ENCODE data around the gene SPRR5. TPM values are rescaled to one million over a fixed set of nuclear protein-coding genes. Genes with fewer than 3 reads are reported as not detected.

The SPRR5 gene
- total and polyA plus RNA-seq, 9 of the 15 experiments (the other 6 are each of a cell fraction or from before 2014, with no cell fraction given): not detected

GRCh38 chr1:152997901-152998300 lies 50.9 kb downstream of the SPRR5 start:
- Histone ChIP-seq H3K79me2 (ENCODE audit: control insufficient read depth, insufficient read depth, low read length) (no peaks in the 10 kb centered on the region), H3K27ac (ENCODE audit: extremely low read depth, low read depth, low read length) (no peak overlapping the region), H3K9me3 (replicated peaks; ENCODE audit: control insufficient read depth, insufficient read depth, low read depth, low read length) (no peaks in the 10 kb centered on the region), H3K4me2 (ENCODE audit: insufficient read depth, low read length) (no peak overlapping the region), H3K36me3 (ENCODE audit: control insufficient read depth, insufficient read depth, low read length) (no peaks in the 10 kb centered on the region), H3K9ac (ENCODE audit: insufficient read depth in 1 of 2, low read depth in 2 of 2, low read length in 2 of 2) (no peak overlapping the region), H2AFZ (ENCODE audit: low read depth, low read length) (no peak overlapping the region), H3K4me1 (replicated peaks in 1 of 2; ENCODE audit: control insufficient read depth in 2 of 2, insufficient read depth in 2 of 2, low read length in 2 of 2) (no peaks in the 10 kb centered on the region), H3K9me1 (ENCODE audit: control insufficient read depth, insufficient read depth, low read length) (no peaks in the 10 kb centered on the region), H3K27me3 (ENCODE audit: control insufficient read depth in 2 of 2, insufficient read depth in 2 of 2, low read length in 2 of 2) (peaks cover 2 to 17% of the 10 kb centered on the region in 2 experiments; a peak in 2 of 5 replicates), H4K20me1 (replicated peaks; ENCODE audit: control insufficient read depth, insufficient read depth, low read length) (no peaks in the 10 kb centered on the region), H3K4me3 (no peak overlapping the region)
- no TSS peak for BruUV-seq (replicated peaks)
- intact Hi-C loops (cut with micrococcal nuclease) (no loop called here), in situ Hi-C loops (cut with MboI) (no loop called here)
- WGBS (ENCODE audit: insufficient coverage, low coverage, missing lambda C conversion rate): 0% methylated on average over 7 of the region's 7 CpGs
- DNase-seq (ENCODE audit: extremely low read depth in 1 of 4, low spot score in 3 of 4): no peak
- FAIRE-seq: no peak
- ATAC-seq: no peak
- ChIA-PET CTCF (ENCODE audit: low intra/inter-chr PET ratio) (no interaction called here), POLR2A (no interaction called here)
- no peak for TF ChIP-seq SRSF7 (optimal IDR thresholded peaks at IDR 0.05; ENCODE audit: low read depth, low read length)
- TF ChIP-seq POLR2H (tag; IDR thresholded peaks at IDR 0.05; ENCODE audit: low read depth): no peak
- TF ChIP-seq CREB5 (CRISPR knock-in tag; IDR thresholded peaks at IDR 0.05): no peak
- TF ChIP-seq ZNF589 (CRISPR knock-in tag; IDR thresholded peaks at IDR 0.05; ENCODE audit: low read depth): no peak
- no peak for TF ChIP-seq ZNF512 (tag; IDR thresholded peaks at IDR 0.05)

Measured in K562 (cell line).